Esophagus muscularis mucosa (tissue), 3 donors: ENCODE results near the gene SLC6A9.

Experiments used
- POLR2A ChIP-seq: fragments of 450-650 bp; IDR thresholded peaks from one replicate; pipeline ENCODE4 v1.6.1; 2017; ENCODE audit warnings: antibody characterized with exemption, moderate library complexity, mild to moderate bottlenecking, low read depth
- POLR2AphosphoS5 ChIP-seq, 2 donors: sonication (generic); formaldehyde crosslinking; IDR thresholded peaks; one replicate each; pipeline ENCODE4 v1.6.1; 2017; ENCODE audit warnings: antibody characterized with exemption in 2 of 2
- TF ChIP-seq, protein P1 (sequence below), 3 experiments: fragments of 200-600 bp in 2 of 3; fragments of 450-650 bp in 1 of 3; sonication (generic) in 2 of 3; IDR thresholded peaks; one replicate each; pipeline ENCODE4 v1.5.1; 2017 to 2019; ENCODE audit warnings: antibody characterized with exemption in 3 of 3, mild to moderate bottlenecking in 2 of 3, moderate library complexity in 1 of 3

DNA sequence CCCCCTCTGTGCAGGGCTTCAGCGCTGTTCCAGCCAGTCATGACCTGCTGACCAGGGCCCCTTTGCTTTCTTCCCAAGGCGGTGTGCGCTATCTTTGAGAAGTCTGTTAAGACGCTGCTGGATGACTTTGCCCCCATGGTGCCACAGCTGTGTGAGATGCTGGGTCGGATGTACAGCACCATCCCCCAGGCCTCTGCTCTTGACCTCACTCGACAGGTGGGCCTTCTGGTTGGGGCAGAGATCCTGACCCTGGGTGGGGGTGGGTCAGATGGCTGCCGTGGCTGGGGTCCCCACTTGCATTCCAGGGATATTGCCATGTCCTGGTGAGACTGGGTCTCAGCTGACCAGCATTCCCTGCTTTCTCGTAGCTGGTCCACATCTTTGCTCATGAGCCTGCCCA lies 70.5 kb downstream of the SLC6A9 start:
- TF ChIP-seq, protein P1, sequence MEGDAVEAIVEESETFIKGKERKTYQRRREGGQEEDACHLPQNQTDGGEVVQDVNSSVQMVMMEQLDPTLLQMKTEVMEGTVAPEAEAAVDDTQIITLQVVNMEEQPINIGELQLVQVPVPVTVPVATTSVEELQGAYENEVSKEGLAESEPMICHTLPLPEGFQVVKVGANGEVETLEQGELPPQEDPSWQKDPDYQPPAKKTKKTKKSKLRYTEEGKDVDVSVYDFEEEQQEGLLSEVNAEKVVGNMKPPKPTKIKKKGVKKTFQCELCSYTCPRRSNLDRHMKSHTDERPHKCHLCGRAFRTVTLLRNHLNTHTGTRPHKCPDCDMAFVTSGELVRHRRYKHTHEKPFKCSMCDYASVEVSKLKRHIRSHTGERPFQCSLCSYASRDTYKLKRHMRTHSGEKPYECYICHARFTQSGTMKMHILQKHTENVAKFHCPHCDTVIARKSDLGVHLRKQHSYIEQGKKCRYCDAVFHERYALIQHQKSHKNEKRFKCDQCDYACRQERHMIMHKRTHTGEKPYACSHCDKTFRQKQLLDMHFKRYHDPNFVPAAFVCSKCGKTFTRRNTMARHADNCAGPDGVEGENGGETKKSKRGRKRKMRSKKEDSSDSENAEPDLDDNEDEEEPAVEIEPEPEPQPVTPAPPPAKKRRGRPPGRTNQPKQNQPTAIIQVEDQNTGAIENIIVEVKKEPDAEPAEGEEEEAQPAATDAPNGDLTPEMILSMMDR (IDR thresholded peaks at IDR 0.05) = no peak
- TF ChIP-seq POLR2AphosphoS5 (IDR thresholded peaks at IDR 0.05) (no peak), POLR2A (no peak)
